Measurements from ENCODE around the gene GZMM. TPM values are rescaled to one million over a fixed set of nuclear protein-coding genes. Genes with fewer than 3 reads are reported as not detected.

Gene GZMM
- total and polyA plus RNA-seq, 2 of the 13 experiments (the other 11 are each of a cell fraction or from before 2014, with no cell fraction given), result 0.07 TPM; not detected in 1

GRCh38 chr19:556611-557382, 12.9 kb downstream of the GZMM start (continued):
- TF ChIP-seq ZNF687 (CRISPR knock-in tag; IDR thresholded peaks at IDR 0.05) (peak; percentile 85), SAP130 (CRISPR knock-in tag; IDR thresholded peaks at IDR 0.05; ENCODE audit: low read depth) (peak; percentile 36; the same call in 1 of the 2 replicates), WIZ (CRISPR knock-in tag; IDR thresholded peaks at IDR 0.05) (peak; percentile 11; the same call in 1 of the 2 replicates), CENPT (CRISPR knock-in tag; IDR thresholded peaks at IDR 0.05; ENCODE audit: low read depth) (0 out of 2 replicates have a peak, but pooled peaks have one; percentile 74), SNRNP70 (IDR thresholded peaks at IDR 0.05; ENCODE audit: low read depth, low read length) (no peak), POGZ (CRISPR knock-in tag; IDR thresholded peaks at IDR 0.05) (no peak), CREB1 (IDR thresholded peaks at IDR 0.05) (peak; percentile 37; the same call in 1 of the 2 replicates), CREB1 (CRISPR knock-in tag; IDR thresholded peaks at IDR 0.05) (no peak), ZNF232 (CRISPR knock-in tag; IDR thresholded peaks at IDR 0.05; ENCODE audit: borderline replicate concordance) (0 out of 2 replicates have a peak, but pooled peaks have one; percentile 45), ZNF704 (CRISPR knock-in tag; IDR thresholded peaks at IDR 0.05; ENCODE audit: borderline replicate concordance) (no peak), ZNF839 (CRISPR knock-in tag; IDR thresholded peaks at IDR 0.05; ENCODE audit: borderline replicate concordance) (peak; percentile 17; the same call in 1 of the 2 replicates), ZFY (CRISPR knock-in tag; IDR thresholded peaks at IDR 0.05) (peak; percentile 26; the same call in 1 of the 2 replicates), ZIK1 (CRISPR knock-in tag; IDR thresholded peaks at IDR 0.05; ENCODE audit: borderline replicate concordance, low read depth) (0 out of 2 replicates have a peak, but pooled peaks have one; percentile 16), PHF21A (CRISPR knock-in tag; IDR thresholded peaks at IDR 0.05) (no peak), CCDC6 (CRISPR knock-in tag; IDR thresholded peaks at IDR 0.05) (no peak), ZFP90 (CRISPR knock-in tag; IDR thresholded peaks at IDR 0.05; ENCODE audit: borderline replicate concordance) (peak; percentile 70; the same call in 1 of the 2 replicates), ZUFSP (CRISPR knock-in tag; IDR thresholded peaks at IDR 0.05; ENCODE audit: borderline replicate concordance) (no peak), ARID3A (IDR thresholded peaks at IDR 0.05; ENCODE audit: low read depth, low read length) (no peak), AGO2 (optimal IDR thresholded peaks at IDR 0.05; ENCODE audit: low read depth, low read length) (no peak)

Measured in HepG2 (cell line).